ENCODE results near the gene ROBO3.
A peak's percentile ranks its signal among the peaks of the same experiment; 100 is the strongest.

ROBO3 gene

GRCh38 chr11:124920356-124920755 lies 55.1 kb downstream of the ROBO3 start:
- no peak for DNase-seq (ENCODE audit: low read depth in 2 of 2)

- DNase-seq (ENCODE audit: low read depth in 2 of 2): peak; percentile 68 to 74
Measured at GRCh38 chr11:124920870-124921609, 55.8 kb downstream of the ROBO3 start.

DNA sequence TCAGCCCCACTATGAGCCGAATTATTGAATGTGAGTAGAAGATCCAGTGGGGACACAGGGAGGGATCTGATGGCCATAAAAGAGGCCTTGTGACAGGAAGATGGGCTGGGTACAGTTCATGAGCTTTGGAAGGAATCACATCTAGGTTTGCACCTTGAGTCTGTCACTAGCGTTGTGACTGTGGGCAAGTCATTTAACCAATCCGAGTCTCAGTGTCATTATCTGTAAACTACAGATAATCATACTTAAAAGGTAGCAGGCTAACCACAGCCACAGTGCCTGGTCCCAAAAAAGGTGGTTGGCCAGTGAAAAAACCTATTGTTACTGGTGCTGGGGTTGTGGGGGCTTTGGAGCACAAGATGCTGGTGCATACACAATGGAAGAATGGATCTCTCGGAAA lies 57.6 kb downstream of the ROBO3 start:
- no peak for DNase-seq (ENCODE audit: low read depth in 2 of 2)

GRCh38 chr11:124923296-124923695 lies 58.1 kb downstream of the ROBO3 start:
- DNase-seq (ENCODE audit: low read depth in 2 of 2): no peak

- no peak for DNase-seq (ENCODE audit: low read depth in 2 of 2)
Measured at GRCh38 chr11:124928942-124929665, 63.9 kb downstream of the ROBO3 start.

GRCh38 chr11:124930799-124931198 lies 65.6 kb downstream of the ROBO3 start:
- DNase-seq (ENCODE audit: low read depth in 2 of 2): no peak

Measured in stimulated activated CD8-positive, alpha-beta memory T cell treated with anti-CD3 and anti-CD28 coated beads, Interleukin-2, amount 100 ng/mL, for 48 hours (primary cell).